ENCODE measurements around the gene PHLDB2. TPM values are rescaled to one million over a fixed set of nuclear protein-coding genes. Genes with fewer than 3 reads are reported as not detected.
"Not testable (repeated sequence)": the region's sequence is repeated elsewhere in the genome, so short reads cannot be mapped to it uniquely, and the experiment has no call there.

The PHLDB2 gene
- total and polyA plus RNA-seq, 8 donors = 10.6 to 149 (median 29.0) TPM

- 72 to 96% (median 87%) methylated on average over 1 of the region's 1 CpG for WGBS, 5 donors
- H3K4me3 ChIP-seq = no peak overlapping the region
- H3K27me3 ChIP-seq = no peaks in the 10 kb centered on the region
- H3K4me1 ChIP-seq = peaks cover 0 to 26% (median 11%) of the 10 kb centered on the region in 4 donors
- no peak for TF ChIP-seq EP300 (IDR thresholded peaks at IDR 0.05)
- no peak for TF ChIP-seq POLR2A (IDR thresholded peaks at IDR 0.05)
- TF ChIP-seq CTCF (IDR thresholded peaks at IDR 0.05) = no peak
- no peak for TF ChIP-seq POLR2AphosphoS5 (IDR thresholded peaks at IDR 0.05)
- no peak for DNase-seq
- H3K9me3 ChIP-seq = peaks cover 0 to 8% (median 6%) of the 10 kb centered on the region in 4 donors
- intact Hi-C loops (cut with DNase I; ENCODE audit: low total_unique reads) = no loop called here
- H3K27ac ChIP-seq = no peak overlapping the region
- H3K36me3 ChIP-seq = no peaks in the 10 kb centered on the region
Observed at GRCh38 chr3:111813441-111813840, 45.6 kb upstream of the PHLDB2 start.

GRCh38 chr3:111813979-111814378 is 45.1 kb upstream of the PHLDB2 start:
- peaks cover 0 to 8% (median 6%) of the 10 kb centered on the region in 4 donors for H3K9me3 ChIP-seq
- no peak for DNase-seq
- H3K36me3 ChIP-seq = no peaks in the 10 kb centered on the region
- H3K4me1 ChIP-seq = peaks cover 0 to 21% (median 8%) of the 10 kb centered on the region in 4 donors
- H3K4me3 ChIP-seq = no peak overlapping the region
- no peak for TF ChIP-seq POLR2A (IDR thresholded peaks at IDR 0.05)
- no peak for TF ChIP-seq EP300 (IDR thresholded peaks at IDR 0.05)
- no peak for TF ChIP-seq CTCF (IDR thresholded peaks at IDR 0.05)
- no peak for TF ChIP-seq POLR2AphosphoS5 (IDR thresholded peaks at IDR 0.05)
- intact Hi-C loops (cut with DNase I; ENCODE audit: low total_unique reads) = no loop called here
- H3K27ac ChIP-seq = no peak overlapping the region
- H3K27me3 ChIP-seq = no peaks in the 10 kb centered on the region
- WGBS, 5 donors = 54 to 74% (median 65%) methylated on average over 1 of the region's 1 CpG

- H3K27me3 ChIP-seq; H3K36me3 ChIP-seq; H3K4me3 ChIP-seq; DNase-seq; intact Hi-C loops (cut with DNase I; ENCODE audit: low total_unique reads); H3K27ac ChIP-seq; H3K4me1 ChIP-seq: not testable (repeated sequence)
- H3K9me3 ChIP-seq = peaks cover 0 to 18% (median 7%) of the 10 kb centered on the region in 4 donors
- WGBS, 5 donors = 21 to 69% (median 53%) methylated on average over 1 of the region's 1 CpG
Observed at GRCh38 chr3:111816771-111817170, 42.3 kb upstream of the PHLDB2 start.

- Histone ChIP-seq H3K36me3 (no peaks in the 10 kb centered on the region), H3K9me3 (peaks cover 0 to 18% (median 7%) of the 10 kb centered on the region in 4 donors), H3K4me1 (peaks cover 0 to 8% (median 0%) of the 10 kb centered on the region in 4 donors), H3K27me3 (no peaks in the 10 kb centered on the region), H3K4me3 (no peak overlapping the region), H3K27ac (no peak overlapping the region)
- TF ChIP-seq POLR2AphosphoS5 (IDR thresholded peaks at IDR 0.05) = no peak
- no peak for TF ChIP-seq CTCF (IDR thresholded peaks at IDR 0.05)
- TF ChIP-seq EP300 (IDR thresholded peaks at IDR 0.05) = no peak
- no peak for TF ChIP-seq POLR2A (IDR thresholded peaks at IDR 0.05)
- intact Hi-C loops (cut with DNase I; ENCODE audit: low total_unique reads) = no loop called here
- WGBS, 5 donors = 92 to 96% (median 94%) methylated on average over 5 of the region's 5 CpGs
- no peak for DNase-seq
Observed at GRCh38 chr3:111819927-111820326, 39.1 kb upstream of the PHLDB2 start.

GRCh38 chr3:111820651-111821050 is 38.4 kb upstream of the PHLDB2 start:
- DNase-seq = no peak
- Histone ChIP-seq H3K9me3 (peaks cover 0 to 12% (median 5%) of the 10 kb centered on the region in 4 donors), H3K4me3 (no peak overlapping the region), H3K27me3 (no peaks in the 10 kb centered on the region), H3K4me1 (peaks cover 0 to 8% (median 0%) of the 10 kb centered on the region in 4 donors), H3K27ac (no peak overlapping the region), H3K36me3 (no peaks in the 10 kb centered on the region)
- WGBS, 5 donors = 94 to 97% (median 95%) methylated on average over 3 of the region's 3 CpGs
- TF ChIP-seq POLR2A (IDR thresholded peaks at IDR 0.05) = no peak
- TF ChIP-seq POLR2AphosphoS5 (IDR thresholded peaks at IDR 0.05) = no peak
- no peak for TF ChIP-seq CTCF (IDR thresholded peaks at IDR 0.05)
- TF ChIP-seq EP300 (IDR thresholded peaks at IDR 0.05) = no peak
- intact Hi-C loops (cut with DNase I; ENCODE audit: low total_unique reads) = no loop called here

All from stomach (tissue), 9 donors.